ENCODE data around the gene MYH15.

The MYH15 gene

DNA sequence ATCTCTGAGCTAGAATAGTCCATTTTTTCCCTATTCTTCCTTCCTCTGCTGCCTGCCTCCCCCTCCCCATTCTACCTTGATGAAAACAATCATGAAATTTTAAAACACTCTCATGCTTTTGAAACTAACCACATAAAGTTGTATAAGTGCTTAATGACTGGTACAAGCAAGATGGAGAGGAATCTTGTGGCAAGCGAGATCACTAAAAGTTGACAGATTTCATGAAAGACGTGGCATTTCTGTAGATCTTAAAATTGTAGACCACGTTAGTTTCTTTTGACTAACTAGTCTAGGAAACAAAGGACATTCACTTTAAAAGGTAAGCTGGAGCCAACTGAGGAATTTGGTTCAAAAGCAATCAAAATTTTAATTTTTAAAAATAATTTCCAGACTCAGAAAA lies 178.6 kb downstream of the MYH15 start:
- Histone ChIP-seq H3K4me3 (ENCODE audit: insufficient read depth, low read depth, low read length, poor library complexity, severe bottlenecking) (no peak overlapping the region), H3K4me1 (ENCODE audit: control insufficient read depth, insufficient read depth, low read length, poor library complexity, severe bottlenecking) (peaks cover 4% of the 10 kb centered on the region), H3K9me3 (ENCODE audit: control insufficient read depth, low read length) (no peaks in the 10 kb centered on the region), H3K36me3 (ENCODE audit: control insufficient read depth, insufficient read depth, low read length) (no peaks in the 10 kb centered on the region), H3K27me3 (replicated peaks; ENCODE audit: control insufficient read depth, insufficient read depth, low read length, poor library complexity, severe bottlenecking) (no peaks in the 10 kb centered on the region), H3K27ac (ENCODE audit: insufficient read depth, low read length, poor library complexity, severe bottlenecking) (no peak overlapping the region)
- no peak for DNase-seq

Measured in effector memory CD4-positive, alpha-beta T cell (primary cell).